HG03342 (cell line): ENCODE results near the gene DGUOK.

Experiments
- ATAC-seq: cut with Tn5 transposase; IDR thresholded peaks from one replicate; pipeline ENCODE4 v1.9.1; 2021; ENCODE audit warnings: mild to moderate bottlenecking, moderate library complexity; ENCODE audit not compliant: unreplicated experiment

DGUOK gene

GRCh38 chr2:73993778-73994177, 67.1 kb downstream of the DGUOK start:
- no peak for ATAC-seq

DNA sequence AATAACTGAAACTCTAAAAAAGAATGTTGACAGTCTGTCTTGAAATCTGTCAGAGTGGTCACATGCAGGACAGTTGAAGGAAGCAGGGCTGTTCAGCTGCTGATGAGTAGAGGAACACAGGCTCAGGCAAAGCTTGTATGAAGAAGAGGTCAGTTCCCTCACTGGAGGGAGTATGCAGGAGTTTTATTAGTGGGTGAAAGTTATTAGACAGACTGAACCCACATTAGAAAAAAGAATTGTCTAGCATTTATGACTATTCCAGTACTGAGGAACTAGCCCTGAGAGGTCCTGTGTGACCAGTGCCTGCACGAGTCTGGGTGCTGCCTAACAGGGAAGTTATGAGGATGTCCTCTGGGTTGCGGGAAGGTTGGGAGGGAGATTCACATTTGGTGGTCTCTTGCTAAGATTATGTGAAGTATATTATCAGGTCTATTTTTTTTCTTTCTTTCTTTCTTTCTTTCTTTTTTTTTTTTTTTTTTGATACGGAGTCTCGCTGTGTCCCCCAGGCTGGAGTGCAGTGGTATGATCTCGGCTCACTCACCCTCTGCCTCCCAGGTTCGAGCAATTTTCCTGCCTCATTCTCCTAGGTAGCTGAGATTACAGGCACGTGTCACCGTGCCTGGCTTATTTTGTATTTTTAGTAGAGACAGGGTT, 67.6 kb downstream of the DGUOK start:
- no peak for ATAC-seq

- ATAC-seq, result no peak
These were observed 69.1 kb downstream of the DGUOK start for GRCh38 chr2:73995810-73996209.

DNA sequence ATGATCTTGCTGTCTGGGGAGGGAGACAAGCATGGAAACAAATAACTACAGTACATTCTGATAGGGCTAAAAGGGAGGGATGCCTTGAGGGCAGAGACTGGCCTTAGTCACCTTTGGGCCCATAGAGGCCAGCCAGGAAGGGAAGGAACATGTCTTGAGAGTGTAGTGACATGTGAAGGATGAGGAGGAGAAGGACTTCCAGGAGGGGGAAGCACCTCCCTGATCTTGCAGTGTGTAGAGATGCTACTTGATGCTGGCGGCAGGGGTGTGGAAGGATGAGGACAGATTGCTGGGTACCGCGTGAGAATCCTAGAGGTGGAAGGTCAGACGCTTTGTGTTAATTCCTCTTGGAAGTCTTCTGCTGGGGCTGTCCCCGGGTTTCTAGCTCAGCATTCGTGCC, 71.1 kb downstream of the DGUOK start:
- ATAC-seq, result no peak

- ATAC-seq, result no peak
These were observed 71.8 kb downstream of the DGUOK start for GRCh38 chr2:73998451-73998850.

GRCh38 chr2:73998933-73999332, 72.3 kb downstream of the DGUOK start:
- no peak for ATAC-seq

DNA sequence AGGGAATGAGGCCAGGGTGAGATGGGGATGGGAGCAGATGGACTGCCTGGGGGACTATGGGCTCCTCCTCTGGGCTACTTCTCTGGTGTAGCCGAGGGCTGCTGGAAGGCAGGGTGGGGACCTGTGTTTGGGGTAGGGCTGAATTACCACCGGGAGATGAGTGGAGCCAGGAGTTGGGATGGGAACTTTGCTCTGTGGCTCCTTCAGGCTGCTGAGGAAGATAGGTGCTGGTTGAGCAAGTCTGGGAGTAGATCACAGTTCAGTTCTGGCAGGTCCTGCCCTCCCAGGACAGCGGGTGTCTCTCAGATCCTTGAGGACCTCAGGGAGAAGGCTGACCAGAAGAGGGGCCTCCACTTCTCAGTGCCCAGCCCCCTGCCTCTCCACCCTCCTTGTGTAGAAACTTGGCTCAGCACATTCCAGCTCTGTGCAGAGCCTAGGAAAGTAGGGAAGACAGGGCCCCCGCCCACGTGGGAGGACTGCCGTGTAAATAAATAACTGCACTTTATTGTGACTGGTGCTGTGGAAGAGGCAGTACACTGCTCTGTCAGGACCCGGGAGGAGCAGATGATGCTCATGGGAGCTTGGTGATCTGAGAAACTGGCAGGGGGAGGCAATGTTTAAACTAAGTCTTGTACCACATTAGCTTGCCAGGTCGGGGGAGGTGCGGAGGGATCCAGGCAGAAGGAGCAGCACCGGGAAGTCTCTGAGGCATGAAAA, 73.4 kb downstream of the DGUOK start:
- no peak for ATAC-seq

DNA sequence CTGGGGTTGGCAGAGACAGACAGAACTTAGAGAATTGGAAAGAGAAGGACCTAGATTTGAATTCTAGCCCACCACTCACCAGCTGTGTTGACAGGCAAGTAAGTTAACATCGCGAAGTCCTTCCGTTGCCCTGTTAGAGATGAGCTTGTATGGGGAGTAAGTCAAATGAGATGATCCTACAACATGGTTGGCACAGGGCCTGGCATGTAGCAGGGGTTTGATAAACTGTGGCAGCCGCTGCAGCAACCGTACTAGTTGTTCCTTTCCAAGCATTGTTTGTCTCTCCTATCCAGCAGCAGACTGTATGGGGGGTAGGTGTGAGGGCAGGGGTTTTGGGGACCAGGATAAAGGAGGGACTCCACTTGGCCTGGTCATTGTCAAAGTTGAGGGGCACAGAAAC, 74.0 kb downstream of the DGUOK start:
- no peak for ATAC-seq

DNA sequence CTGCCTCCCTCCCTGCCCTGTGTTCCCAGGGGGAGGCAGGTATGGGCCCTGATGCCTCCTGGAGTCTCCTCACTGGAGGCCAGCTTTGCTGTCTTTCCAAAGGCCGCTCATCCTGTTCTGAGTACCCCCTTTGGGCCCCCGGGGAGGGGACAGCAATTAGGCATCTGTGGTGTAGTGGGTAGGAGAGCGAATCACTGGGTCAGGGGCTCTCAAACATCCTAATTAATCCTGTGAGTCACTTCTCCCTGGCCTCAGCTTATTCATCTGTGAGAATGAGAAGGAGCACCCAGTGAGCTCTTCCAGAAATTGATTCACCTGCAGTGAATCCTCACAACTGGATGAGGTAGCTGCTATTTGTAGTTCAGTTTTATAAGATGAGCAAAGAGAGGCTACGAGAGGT, 74.4 kb downstream of the DGUOK start:
- no peak for ATAC-seq

GRCh38 chr2:74001781-74002504, 75.3 kb downstream of the DGUOK start:
- ATAC-seq, result peak; percentile 44

DNA sequence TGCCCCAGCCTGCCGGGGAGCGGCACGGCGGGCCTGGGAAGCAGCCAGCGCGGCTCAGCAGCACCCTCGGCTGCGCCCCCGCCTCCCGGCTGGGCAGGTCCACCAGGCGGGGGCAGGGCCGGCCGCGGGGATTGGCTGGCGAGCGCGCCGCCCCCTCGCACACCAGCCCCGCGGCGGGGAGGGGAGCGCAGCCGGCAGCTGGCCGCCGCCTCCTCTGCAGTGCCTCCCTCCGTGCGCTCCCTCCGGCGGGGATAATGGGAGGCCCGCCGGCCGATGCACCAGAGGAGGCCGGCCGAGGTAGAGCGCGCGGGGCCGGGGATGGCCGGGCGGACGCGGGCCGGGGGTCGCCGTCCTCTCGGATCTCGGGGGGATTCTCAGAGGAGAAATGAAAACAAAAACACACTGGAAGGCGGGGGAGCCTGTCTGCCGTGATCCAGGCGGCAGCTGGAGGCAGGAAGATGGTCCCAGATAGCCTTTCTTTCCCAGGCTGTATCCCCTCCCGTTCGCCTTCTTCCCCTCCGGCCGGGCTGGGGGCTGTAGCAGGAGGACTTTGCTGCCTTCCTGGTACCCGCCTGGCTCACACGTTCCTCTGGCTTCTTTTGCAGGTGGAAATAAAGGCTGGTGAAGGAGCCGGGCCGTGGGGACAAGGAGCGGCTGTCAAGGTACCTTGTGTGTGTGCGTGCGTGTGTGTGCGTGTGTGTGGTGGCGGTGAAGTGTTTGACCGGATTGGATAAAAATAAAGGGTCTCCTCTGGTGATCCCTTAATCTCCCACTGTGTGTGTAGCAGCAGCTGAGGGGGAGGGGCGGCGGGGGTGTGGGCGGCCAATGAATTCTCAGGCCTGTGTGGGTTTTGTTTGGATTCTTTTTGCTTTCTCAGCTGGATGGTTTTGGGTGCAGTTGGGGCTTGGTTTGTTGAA, 76.1 kb downstream of the DGUOK start:
- peak; percentile 84 for ATAC-seq

DNA sequence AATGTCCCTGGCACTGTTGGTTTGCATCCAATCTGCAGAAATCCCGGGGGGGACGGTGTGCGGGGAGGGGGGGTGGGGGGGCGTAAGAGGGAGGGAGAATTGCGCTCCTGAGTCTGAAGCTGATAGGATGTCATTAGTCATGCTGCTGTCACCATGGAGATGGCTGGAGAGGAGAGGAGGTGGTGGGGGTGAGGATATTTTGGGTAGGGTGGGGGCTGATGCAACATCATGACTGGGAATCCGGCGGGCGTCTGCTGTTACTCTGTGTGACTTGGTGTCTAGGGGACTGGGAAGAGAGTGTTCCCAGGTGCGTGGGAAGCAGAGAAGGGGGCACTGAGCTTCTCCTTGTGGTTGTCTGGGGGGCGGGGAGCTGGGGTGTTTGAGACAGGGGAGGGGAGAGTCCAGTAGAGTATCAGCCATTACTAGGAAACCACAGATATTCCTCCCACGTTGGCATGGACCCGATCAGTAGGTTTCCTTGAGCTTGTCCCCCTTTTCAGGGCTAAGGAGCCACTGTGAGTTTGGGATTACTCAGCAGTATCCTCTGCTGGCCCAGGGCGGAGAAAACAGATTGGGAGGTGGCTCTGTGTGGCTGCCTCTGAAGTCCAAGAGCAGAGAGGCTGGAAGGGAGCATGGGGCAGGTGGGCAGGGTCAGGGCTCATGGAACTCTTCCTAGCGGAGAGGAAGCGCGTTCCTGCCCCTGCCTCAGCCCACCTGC, 77.0 kb downstream of the DGUOK start:
- ATAC-seq, result no peak

DNA sequence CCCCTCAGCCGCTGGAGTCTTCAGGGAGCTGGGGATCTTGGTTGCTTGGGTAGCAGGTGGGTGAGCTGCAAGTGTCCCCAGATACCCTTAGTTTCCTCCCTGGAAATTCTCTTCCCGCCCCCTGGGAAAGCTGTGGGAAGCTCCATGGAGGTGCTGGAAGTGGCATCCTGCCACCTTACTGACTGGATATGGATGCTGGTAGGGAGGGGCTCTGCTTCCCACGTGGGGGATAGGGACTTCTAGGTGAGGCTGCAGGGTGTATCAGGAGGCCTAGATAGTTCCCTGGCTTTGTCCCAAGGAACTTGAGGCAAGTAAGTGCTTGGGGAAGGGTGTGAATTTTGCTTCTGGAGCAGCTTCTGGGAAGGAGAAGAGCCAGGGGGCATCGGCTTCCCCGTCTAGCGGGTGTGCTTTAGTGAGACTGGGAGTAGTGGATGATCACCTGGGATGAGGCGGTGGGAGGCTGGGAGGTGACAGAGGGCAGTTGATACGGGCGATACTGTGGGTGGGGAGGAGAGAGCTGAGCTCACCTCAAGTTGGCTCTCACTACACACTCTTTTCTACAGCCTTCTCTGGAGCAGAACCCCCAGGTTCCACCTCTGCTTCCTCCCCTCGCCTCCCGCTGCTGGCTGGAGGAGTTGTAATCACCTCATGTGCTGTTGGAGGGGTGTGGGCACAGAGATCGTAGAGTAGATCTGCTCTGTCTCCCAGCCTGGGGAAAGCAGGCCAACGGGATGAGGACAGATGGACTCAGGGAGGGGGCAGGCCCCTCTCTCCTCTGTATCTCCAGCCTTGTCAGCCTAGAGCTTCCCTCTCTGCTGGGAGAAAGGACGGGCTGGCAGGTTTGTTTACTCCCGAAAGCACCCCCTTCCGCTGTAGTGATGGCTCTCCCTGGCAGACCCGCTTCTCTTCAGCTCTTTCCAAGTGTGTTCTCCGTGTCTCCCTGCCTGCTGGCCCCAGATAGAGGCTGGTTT, 77.8 kb downstream of the DGUOK start:
- ATAC-seq, result no peak

DNA sequence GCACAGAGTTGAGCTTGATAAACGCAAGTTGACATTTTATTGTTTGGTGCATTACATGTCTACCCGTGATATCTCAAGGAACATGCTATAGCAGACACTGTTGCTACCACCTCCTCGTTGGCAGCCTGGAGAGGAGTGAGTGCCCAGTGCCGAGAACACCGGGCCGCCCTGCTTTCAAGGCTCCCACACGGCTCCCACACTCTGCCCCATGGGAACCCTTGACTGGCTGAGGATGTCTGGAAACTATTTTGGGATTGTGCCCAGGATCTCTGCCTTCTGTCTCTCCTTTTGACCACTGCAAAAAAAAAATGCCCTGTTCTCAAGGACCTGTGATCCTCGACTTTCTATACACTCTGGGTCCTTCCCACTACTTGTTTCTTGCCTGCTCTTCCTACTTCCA, 79.1 kb downstream of the DGUOK start:
- ATAC-seq, result no peak

DNA sequence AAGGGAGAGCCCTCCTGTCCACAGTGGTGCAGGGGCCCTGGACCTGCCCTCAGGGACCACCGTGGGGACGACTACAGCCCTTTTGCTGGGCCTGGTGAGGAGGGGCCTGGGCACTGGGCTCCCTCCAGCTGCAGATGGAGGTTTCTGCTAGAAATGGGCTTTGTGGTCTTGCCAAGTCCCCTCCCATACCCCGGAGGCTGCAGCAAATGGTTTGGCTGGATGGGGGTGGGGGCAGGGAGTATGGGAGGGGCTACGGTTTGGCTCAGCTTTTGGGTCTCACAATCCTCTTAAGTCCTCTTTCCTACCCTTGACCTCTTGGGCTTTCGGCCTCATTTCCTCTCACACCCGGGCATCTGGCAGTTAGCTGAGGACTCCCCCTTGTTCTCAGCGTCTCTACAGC, 79.8 kb downstream of the DGUOK start:
- no peak for ATAC-seq

DNA sequence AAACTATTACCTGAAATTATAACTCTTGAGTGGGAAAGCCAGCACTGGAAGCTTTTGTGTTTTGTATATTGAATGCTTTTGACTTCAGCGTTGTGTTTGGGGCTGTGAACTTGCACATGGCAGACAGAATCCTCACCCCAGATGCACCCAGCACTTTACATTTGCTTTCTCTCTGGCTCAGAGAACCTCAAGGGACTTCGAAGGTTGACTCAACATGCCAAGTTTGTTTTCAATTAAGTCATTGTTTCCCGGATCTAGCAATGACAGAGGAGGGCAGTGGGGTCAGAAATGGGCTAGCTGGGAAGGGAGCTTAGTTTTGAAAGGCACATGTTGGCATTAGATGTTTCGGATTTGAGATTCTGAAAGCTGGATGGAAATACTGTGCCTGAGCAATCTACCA, 80.4 kb downstream of the DGUOK start:
- no peak for ATAC-seq

- ATAC-seq, result no peak
These were observed 81.0 kb downstream of the DGUOK start for GRCh38 chr2:74007711-74008110.
